Stimulated activated naive CD8-positive, alpha-beta T cell treated with anti-CD3 and anti-CD28 coated beads, Interleukin-15, Interleukin-2, amounts not matched to agents 100 U/mL and 50 U/mL, for 24 hours (primary cell): ENCODE results near the gene TRNP1.

Experiments
- ATAC-seq: fragments of 150-1000 bp; cut with Tn5 transposase; one replicate; pipeline ENCODE4 v1.10.0; 2021
- DNase-seq: peaks from one replicate; pipeline ENCODE4 v3.0.0; 2021

The TRNP1 gene

DNA sequence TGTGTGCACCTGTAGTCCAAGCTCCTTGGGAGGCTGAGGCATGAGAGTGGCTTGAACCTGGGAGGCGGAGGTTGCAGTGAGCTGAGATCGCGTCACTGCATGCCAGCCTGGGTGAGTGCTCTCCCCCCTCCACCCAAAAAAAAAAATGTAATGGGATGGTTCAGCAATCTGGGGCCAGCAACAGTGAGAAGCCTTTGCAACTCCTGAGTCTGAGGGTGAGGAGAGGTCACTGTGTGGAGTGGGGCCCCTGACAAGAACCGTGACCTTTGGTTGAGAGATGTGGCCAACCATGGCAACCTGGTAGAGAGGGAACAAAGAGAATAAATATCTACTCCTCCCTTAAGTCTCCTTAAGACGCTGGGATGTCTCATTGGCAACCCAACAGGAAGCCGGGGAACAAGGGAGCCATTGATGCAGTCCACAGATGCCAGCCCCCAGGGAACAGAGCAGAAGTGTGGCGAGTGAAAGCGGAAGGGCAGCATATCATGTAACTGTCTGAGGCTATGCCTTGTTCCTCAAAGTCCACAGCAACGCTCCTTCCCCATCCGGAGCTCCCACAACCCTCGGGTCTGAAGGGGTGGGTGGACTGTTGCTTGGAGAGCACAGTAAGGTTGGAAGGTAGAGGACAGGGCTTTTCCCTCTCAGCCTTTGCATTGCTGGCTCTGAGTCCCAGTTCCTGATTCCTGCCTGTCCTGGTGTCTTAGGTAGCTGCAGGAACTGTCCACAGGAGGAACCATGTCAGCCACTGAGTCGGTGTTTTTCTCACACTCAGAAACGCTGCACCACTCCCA, 8.3 kb downstream of the TRNP1 start:
- peak; percentile 16 for DNase-seq
- ATAC-seq, result no peak

DNA sequence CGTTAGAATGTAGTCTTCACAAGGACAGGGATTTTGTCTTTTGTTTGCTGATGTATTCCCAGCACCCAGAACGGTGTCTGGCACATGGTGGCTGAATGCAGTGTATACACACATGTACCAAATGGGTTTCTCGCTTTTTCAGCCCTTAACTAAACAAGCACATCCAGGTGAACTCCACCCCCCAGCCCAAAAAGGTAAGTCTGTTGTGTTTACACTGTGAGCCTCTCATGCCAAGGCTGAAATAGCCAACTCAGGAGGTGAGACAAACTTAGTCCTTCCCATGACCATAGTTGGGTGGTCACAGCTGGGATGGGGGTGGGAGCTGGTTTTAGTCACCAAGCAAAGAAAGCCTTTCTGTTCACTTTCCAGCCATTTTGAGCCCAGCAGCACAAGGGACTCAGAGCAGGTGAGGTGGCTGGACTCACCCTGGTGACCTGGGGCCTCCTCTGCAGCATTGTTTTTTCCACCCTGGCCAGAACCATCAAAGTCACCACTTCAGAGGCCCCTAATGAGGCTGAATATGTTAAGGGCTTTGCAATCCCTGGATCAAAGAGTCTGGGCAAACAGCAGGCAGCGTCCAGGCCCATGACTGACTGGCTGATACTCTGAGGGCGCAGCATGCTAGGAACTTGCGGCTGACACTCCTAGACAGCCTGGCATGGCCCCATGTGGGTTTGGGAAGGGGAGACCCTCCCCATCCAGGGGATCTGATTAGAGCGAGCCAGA, 10.4 kb downstream of the TRNP1 start:
- DNase-seq, result no peak
- no peak for ATAC-seq

DNA sequence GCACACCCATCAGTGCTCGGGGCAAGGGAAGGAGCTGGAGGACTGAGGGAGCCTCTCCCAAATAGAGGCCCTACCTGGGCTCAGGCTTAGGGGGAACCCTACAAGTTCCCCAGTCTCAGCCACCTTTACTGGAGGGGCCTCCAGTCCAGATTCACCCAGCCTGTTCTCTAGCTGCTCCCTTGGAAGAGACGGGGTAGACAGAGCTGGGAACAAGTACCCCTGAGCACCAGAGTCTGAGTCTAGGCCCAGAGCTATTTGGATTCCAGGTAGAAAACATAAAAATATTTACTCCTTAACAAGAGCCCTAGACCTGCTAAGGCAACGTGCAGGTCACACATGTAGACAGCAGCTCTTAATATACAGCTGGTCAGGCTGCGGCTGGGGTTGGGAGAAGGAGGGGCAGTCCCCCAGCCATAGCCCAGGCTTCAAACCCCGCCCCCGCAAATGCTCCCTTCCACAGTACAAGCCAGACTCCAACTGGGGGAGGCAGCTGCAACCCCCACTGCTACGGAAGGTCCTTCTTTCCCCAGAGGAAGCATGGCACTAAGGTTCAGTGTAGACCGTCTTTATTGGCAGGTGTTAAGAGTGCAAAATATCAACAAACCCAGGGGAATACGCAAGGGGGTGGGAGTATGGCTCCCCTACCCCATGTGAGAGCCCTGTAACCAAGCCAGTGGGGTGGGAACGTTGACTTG, 11.1 kb downstream of the TRNP1 start:
- DNase-seq (no peak), ATAC-seq (no peak)

DNA sequence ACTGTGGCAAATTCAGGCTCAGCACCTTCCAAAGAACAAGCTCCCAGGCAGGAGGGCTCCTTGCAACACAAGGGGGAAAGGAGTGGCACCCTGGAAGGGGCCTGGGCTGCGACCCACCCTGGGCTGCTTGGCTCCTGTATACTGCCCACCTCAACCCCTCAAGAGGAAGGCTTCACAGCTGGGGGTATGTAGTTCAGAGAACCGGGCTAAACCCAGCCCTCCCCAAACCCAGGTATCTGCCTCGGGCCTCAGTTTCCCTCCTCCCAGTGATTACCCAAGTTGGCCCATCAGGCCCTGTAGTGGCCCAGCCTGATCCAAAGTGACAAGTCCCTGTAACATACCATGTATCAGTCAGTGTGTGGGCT, 11.7 kb downstream of the TRNP1 start:
- no peak for ATAC-seq

DNA sequence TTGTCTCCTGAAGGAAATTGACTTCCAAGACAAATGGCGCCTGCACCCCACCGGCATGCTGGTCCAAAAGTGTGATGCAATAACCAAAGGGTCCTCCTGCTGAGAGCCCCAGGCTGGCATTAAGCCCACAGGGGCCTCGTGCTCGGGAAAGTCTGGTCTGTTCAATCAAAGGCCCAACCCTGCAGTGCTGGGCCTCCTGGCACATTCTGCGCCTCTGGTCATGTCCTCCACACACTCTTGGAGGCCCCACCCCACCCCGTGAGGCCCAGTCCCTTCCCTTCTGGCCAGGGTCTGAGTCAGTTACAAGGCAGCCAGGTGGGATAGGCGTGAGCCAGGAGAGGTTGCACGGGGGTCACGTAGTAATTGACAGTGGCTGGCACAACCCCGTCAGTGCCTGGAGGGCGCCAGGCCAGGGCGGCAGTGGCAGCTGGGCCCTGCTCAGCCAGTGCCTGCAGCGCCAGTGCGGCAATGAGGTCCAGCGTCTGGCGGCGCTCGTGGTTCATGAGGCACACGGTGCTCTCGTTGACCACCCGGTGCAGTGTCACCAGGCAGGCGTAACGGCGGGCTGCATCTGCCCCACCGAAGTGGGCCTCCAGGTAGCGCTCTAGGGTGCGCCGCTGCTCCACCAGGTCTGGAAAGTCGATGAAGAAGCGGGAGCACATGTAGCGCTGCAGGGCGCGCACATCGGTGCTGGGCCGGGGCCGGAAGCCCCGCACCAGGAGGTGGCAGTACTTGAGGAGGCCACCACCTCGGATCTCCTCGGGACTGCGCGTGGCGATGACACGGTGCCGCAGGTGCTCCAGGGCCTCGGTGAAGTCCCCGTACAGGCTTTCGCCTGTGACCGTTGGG, 12.4 kb downstream of the TRNP1 start:
- ATAC-seq, result no peak
- DNase-seq, result no peak

More for the DNA sequence above, 11.7 kb downstream of the TRNP1 start:
- no peak for DNase-seq

DNA sequence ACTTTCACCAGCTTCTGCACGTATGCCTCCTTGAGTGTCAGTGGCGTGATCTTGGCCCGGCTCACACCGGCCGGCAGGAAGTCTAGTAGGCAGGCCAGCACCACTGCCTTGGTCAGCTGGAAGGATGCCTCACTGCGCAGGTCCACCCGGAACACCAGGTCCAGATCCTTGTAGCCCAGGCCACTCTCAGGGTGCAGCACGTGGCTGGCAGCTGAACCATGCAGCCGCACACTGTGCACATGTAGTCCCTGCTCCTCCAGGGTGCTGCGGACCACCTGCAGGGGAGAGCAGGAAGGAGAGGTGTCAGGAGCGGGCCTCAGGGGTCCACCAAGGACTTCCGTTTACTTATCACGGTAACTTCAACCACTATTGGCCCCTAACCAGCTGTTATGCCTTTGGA, 13.2 kb downstream of the TRNP1 start:
- DNase-seq, result no peak
- no peak for ATAC-seq

DNA sequence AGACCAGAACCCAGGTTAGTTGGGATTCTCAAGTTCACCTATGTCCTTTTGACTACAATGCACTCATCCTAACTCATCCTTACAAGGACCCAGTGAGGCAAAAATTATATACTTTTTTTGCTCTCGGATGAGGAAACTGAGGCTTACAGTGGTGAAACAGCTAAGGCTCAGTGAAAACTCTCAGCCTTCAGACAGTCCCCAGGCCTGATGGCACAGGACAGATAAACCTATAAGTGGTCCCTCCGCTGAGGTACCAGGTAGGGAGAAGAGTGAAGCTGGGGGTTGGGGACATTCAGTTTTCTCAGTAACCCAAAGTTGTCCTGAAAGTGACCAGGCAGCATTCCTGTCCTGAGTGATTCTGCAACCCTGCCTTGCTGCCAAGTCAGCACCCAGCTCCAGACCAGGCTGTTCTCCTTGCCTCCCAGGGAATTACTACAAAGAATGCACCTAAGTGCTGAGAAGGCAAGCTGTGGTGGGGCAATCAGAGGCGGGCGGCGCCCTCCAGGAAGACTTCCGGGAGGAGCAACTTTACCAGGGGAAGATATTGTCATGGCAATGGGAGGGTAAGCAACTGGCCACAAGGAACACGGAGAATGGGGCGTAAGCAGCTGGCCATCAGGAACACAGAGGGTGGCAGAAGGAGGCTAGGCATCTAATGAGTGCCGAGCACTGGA, 14.6 kb downstream of the TRNP1 start:
- no peak for DNase-seq
- no peak for ATAC-seq

DNA sequence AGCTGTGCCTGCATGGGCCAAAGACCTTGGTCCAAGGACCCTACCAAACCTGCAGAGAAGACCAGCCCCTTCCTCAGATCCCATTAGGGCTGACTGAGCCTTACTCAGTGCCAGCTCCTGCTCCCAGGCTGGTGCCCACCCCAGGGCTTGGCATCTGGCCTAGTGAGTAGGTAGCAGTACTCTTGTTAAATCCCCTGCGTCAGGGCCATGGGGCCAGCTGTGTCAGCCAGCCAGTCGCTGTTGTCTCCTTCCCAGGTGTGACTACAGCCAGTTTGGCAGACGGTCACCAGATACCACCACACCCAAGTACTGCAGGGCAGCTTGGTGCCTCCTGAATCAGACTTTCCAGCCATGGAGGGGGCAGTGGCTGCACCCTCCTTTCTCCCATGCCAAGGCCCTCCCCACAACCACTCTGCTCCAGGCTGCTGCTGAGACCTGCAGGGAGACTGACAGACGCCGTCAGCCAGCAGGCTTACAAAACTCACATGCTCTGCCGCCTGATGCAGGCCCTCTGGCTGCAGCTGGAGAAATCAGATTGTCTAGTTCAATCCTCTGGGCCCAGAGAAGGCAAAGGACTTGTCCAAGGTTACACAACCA, 16.2 kb downstream of the TRNP1 start:
- DNase-seq (no peak), ATAC-seq (no peak)

DNA sequence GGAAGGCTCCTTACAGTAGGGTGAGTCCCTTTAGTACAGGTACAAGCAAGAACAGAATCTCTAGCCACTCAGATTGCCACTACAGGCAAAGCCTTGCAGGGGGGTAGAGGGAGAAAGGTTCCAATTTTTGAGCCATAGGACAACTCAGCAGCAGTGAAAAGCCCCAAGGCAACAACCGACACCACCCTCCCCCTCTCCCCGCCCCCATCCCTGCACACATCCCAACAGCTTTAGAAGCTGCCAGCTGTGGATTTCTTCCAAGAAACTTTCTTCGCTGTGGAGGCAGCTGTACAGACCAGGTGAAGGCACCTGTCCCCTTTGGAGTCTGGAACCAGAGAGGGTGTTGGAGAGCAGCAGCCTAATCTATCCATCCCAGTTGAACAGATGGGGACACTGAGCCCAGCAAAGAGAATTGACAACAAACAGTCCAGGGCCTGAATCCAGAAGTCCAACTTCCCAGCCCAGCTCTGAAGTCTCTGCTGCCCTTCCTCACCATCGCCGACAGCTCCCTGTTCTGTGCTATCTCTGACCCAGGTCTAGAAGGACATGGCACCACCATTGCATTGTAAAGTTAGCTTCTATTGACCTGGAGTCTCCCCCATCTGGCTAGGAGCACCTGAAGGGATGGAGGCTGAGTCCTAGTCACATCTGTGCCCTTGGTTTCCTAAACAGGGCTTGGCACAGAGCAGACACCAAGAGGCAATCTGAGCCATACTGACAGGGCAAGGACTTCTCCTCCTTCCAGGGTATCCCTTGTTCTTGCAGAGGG, 16.9 kb downstream of the TRNP1 start:
- ATAC-seq (no peak), DNase-seq (no peak)

DNA sequence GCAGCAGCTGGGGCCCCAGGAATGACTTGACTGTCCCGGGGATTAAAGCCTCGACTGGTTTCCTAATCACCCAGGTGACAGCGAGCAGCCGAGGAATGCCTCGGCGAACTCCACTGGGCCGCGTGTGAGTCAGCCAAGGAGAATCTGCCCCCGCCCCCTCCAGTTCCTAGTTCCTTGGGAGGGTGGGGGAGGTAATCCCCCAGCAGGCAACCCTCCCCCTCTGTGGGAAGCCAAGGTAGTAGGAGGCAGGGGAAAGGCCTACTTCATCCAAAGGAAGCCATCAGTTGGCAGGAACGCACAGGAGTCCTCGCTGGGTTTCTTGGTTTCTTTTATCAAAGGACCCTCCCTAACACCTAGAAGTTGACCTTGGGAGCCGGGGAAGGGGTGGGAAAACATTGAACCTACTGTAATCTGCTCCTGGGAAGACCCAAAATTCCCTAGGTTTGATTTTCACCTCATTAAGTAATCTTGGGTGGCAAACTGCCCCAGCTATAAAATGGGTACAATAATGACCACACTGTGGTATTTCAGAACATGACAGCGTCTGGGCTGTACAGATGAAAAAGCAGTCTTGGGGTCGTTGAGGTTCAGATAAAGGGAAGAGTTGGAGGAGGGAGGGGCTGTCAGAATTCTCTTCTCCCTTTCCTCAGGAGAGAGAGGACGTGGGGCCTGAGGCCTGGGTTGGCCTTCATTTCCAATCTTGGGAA, 17.7 kb downstream of the TRNP1 start:
- DNase-seq (no peak), ATAC-seq (no peak)

DNA sequence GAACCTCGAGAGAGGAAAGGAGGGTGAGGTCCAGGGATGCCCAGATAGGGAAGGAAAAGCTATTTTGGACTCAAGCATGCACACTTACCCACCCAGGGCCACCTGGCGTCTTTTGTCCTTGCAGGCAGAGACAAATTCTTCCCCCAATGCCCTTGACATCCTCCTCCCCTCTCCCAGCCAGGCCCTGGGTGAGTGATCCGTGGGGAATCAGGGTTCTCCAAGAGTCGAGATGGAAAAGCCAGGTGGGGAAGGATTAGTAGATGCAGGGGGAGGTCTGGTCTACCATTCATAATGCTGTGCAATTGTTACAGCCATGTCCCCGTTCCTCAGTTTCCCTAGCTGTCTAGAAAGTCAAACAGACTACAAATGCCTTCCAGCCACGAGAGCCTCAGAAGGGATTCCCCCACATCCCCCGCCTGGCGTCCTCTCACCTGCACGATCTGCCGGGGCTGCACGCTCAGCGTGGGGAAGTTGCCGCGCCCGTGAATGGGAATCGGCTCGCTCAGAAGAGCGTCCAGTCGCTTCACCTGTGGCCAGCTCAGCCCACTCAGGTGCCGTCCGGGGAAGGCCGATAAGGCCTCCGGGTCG, 18.6 kb downstream of the TRNP1 start:
- DNase-seq (no peak), ATAC-seq (no peak)

DNA sequence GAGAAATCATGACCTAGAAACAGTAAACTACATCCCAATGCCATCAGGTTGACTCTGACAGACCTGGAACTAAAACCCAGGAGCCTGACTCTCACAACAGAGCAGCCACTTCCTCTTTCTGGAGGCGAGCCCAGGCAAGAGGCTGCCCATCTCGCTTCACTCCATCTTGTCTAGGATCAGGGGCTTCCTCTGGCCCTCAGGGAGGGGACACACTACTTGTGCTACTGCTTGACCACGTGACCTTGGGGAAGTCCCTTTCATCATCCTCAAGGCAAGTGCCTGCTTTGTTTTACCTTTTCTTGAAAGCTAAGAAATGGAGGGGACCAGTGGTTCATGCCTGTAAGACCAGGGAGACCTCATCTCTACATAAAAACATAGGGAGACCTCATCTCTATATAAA, 21.8 kb downstream of the TRNP1 start:
- ATAC-seq, result no peak
- DNase-seq, result no peak

DNA sequence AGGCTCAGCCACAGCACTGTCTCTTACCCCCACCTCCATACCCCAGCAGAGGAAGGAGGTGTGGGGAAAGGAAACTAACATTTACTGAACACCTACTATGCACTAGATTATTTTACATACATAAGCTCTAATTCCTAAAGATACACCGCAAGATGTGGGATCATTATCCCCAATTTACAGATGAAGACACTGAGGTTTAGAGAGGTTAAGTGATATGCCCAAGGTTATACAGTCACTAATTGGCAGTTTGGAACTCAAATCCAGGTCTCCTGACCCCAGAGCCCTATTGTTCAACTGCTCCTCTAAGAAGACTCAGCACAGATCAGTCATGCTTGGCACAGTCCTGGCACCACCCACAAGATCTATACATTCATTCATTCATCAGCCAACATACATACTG, 22.9 kb downstream of the TRNP1 start:
- no peak for ATAC-seq
- DNase-seq, result no peak

DNA sequence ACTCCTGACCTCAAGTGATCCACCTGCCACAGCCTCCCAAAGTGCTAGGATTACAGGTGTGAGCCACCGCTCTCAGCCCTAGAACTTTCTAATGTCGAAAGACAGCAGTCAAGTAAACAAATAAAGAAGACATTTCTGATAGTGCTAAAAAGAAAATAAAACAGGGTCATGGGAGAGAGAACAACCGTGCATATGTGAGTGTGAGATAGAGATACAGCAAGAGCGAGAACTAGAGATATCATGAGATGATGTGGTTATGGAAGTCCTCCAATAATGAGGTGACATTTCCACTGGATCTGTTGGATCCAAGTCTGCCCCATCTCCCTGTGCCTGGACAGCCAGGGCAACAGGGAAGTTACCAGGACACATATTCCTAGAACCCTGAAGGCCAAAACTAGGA, 23.7 kb downstream of the TRNP1 start:
- no peak for ATAC-seq
- DNase-seq, result no peak

DNA sequence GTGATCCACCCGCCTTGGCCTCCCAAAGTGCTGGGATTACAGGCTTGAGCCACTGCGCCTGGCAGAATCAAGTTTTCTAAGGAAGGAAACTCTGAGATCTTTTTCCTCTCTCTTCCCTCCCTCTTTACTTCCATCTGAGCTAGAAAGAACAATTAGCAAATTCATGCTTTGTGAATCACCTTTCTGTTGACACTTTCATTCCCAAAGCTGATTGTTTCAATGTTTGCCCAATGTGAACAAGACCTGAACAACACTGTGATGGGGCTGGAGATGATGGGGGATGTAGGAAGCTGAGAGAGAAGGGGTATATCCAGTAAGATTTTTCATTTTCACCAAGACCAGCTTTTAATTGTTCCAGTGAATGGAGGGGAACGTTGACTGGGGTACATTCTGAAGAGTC, 24.8 kb downstream of the TRNP1 start:
- no peak for DNase-seq
- ATAC-seq, result no peak

DNA sequence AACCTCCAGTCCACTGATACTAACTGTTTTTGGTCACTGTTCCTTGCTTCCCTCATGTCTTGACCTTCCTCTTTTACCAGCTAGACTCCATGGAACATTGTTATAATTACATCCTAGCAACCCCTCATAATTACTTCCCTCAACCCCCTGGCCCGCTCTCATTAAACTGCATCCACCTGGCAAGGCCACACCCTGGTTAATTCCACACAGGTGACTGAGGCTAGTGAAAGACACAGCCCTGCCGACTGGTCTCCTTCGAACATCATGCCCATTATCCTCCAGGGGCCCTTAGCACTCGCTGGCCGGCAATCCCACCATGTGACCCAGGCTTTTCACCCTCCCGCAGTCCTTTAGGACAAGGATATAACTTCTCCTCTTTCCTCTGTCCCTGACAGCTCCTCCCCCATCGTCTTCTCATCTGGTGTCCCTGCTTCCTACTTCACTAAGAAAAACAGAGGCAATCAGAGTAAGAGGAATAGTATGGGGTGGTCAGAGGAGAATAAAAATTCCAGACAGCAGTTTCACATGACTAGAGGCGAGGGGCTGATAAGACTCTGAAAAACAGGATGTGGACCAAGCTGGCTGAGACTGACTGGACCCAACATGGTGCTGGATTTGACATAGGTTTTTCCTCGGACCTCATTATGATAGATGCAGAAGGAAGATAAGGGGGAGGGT, 28.0 kb downstream of the TRNP1 start:
- ATAC-seq (no peak), DNase-seq (no peak)

DNA sequence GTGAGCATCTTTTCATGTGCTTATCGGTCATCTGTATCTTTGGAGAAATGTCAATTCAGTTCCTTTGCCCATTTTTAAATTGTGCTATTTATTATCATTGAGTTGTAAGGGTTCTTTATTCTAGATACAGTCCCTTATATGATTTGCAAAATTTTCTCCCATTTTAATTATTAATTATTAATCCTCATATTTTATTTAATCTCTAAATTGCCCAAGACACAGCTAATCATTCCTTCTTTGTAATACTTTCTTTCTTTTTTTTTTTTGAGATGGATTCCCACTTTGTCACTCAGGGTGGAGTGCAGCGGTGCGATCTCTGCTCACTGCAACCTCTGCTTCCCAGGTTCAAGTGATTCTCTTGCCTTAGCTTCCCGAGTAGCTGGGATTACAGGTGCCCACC, 32.2 kb downstream of the TRNP1 start:
- no peak for ATAC-seq
- no peak for DNase-seq

DNA sequence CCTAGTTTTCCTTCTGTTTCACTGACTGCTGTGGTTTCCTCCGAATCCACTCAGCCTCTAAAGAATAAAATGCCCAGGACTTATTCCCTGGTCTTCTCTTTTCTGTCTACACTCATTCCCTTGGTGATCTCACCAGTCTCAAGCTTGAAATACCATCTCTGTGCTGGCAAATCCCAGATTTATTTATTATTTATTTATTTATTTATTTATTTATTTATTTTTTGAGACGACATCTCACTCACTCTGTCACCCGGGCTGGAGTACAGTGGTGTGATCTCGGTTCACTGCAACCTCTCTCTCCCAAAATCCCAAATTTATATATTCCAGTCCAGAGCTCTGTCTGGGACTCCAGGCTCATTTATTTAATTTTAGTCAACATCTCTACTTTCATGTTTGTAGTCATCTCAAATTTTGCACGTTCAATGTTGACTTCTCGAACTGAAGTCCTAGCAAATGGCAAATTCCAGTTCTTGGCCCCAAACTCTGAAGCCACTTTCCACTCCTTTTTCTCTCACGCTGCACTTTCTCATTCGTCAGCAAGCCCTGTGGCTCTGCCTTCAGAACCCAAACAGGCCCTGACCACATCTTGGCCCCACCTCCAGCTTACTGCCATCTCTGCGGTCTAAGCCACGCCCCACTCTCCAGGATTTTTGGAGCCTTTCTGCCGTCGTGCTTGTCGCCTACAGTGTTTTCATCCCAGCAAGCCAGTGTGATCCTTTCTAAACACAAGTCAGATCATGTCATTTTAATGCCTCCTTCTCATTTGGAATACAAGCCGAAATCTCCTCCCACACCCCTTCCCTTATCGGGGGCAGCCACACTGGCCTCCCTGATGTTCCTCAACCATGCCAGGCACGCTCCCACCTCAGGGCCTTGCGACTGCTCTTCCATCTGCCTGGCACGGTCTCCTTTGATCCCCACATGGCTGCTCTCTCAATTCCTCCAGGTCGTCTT, 33.4 kb downstream of the TRNP1 start:
- no peak for DNase-seq
- ATAC-seq, result no peak
